Stimulated activated naive CD8-positive, alpha-beta T cell treated with anti-CD3 and anti-CD28 coated beads, Interleukin-15, Interleukin-2, amounts not matched to agents 100 U/mL and 50 U/mL, for 24 hours (primary cell): Measurements from ENCODE around the gene NDUFA13.

Experiments used
- ATAC-seq: fragments of 150-1000 bp; cut with Tn5 transposase; one replicate; pipeline ENCODE4 v1.10.0; 2021
- DNase-seq: peaks from one replicate; pipeline ENCODE4 v3.0.0; 2021

The NDUFA13 gene

GRCh38 chr19:19510432-19510831, 5.6 kb upstream of the NDUFA13 start:
- ATAC-seq = no peak

GRCh38 chr19:19513682-19514081, 2.3 kb upstream of the NDUFA13 start:
- ATAC-seq (no peak), DNase-seq (no peak)

More at GRCh38 chr19:19510432-19510831, 5.6 kb upstream of the NDUFA13 start:
- no peak for DNase-seq

- peak; percentile 23 for DNase-seq
- no peak for ATAC-seq
These were observed 1.8 kb upstream of the NDUFA13 start for GRCh38 chr19:19514215-19514657.

- DNase-seq (no peak), ATAC-seq (no peak)
These were observed 964 bp upstream of the NDUFA13 start, which contains the start of gene TSSK6 for GRCh38 chr19:19514881-19515641. TSS of gene TSSK6 (minus strand) at chr19:19515548. CDS start at chr19:19515427, 121 bp downstream.

- no peak for DNase-seq
- ATAC-seq = no peak
These were observed 1.2 kb downstream of the NDUFA13 start for GRCh38 chr19:19517235-19517619.

- no peak for DNase-seq
- ATAC-seq = no peak
These were observed 5.0 kb downstream of the NDUFA13 start for GRCh38 chr19:19520989-19521388.

GRCh38 chr19:19523177-19523576, 7.2 kb downstream of the NDUFA13 start:
- no peak for DNase-seq
- ATAC-seq = no peak

- ATAC-seq (no peak), DNase-seq (no peak)
These were observed 8.0 kb downstream of the NDUFA13 start for GRCh38 chr19:19524053-19524452.

GRCh38 chr19:19525611-19526380, 9.8 kb downstream of the NDUFA13 start:
- DNase-seq (no peak), ATAC-seq (no peak)

- ATAC-seq (no peak), DNase-seq (no peak)
These were observed 10.8 kb downstream of the NDUFA13 start for GRCh38 chr19:19526581-19527370.

- ATAC-seq (no peak), DNase-seq (no peak)
These were observed 11.3 kb downstream of the NDUFA13 start for GRCh38 chr19:19527371-19527656.

- DNase-seq = no peak
- no peak for ATAC-seq
These were observed 11.9 kb downstream of the NDUFA13 start for GRCh38 chr19:19527674-19528625.

GRCh38 chr19:19528721-19529490, 12.9 kb downstream of the NDUFA13 start, which contains the start of gene YJEFN3:
TSS of gene YJEFN3 (plus strand) at chr19:19528911. CDS start at chr19:19528933, 22 bp downstream.
- ATAC-seq (no peak), DNase-seq (no peak)

GRCh38 chr19:19529783-19530422, 13.9 kb downstream of the NDUFA13 start:
- DNase-seq (no peak), ATAC-seq (no peak)

GRCh38 chr19:19530423-19530804, 14.4 kb downstream of the NDUFA13 start:
- ATAC-seq (no peak), DNase-seq (no peak)

- no peak for DNase-seq
- ATAC-seq = no peak
These were observed 14.9 kb downstream of the NDUFA13 start for GRCh38 chr19:19530889-19531288.

GRCh38 chr19:19531951-19532805, 16.2 kb downstream of the NDUFA13 start:
- peak; percentile 74 for ATAC-seq
- DNase-seq = peak; percentile 91

- ATAC-seq = no peak
These were observed 17.0 kb downstream of the NDUFA13 start for GRCh38 chr19:19532806-19533701.

More at GRCh38 chr19:19532806-19533701, 17.0 kb downstream of the NDUFA13 start:
- no peak for DNase-seq
